Right lobe of liver (tissue), 6 donors: ENCODE data around the gene NFXL1. TPM values are rescaled to one million over a fixed set of nuclear protein-coding genes. Genes with fewer than 3 reads are reported as not detected.

Source experiments
- ATAC-seq, 4 donors: fragments of 200-7000 bp; cut with Tn5 transposase; one replicate each; pipeline ENCODE4 v1.9.1; 2020; ENCODE audit warnings: mild to moderate bottlenecking in 4 of 4, moderate library complexity in 4 of 4
- DNase-seq, 3 donors: peaks; one replicate each; pipeline ENCODE4 v3.0.0-alpha.2; 2020
- H3K27ac ChIP-seq, 3 donors: fragments of 200-600 bp; one replicate each; pipeline ENCODE4 v1.8.0; 2022
- H3K27me3 ChIP-seq, 2 donors: fragments of 200-600 bp; one replicate each; pipeline ENCODE4 v1.8.0; 2022
- H3K36me3 ChIP-seq, 4 donors: fragments of 200-600 bp; sonication (generic) in 1 of 4; one replicate each; pipeline versions ENCODE4 v1.5.1 to v1.8.0; 2017 to 2022; ENCODE audit warnings: control low read depth in 1 of 4
- H3K4me1 ChIP-seq, 4 donors: fragments of 200-600 bp; sonication (generic) in 1 of 4; one replicate each; pipeline versions ENCODE4 v1.5.1 to v1.8.0; 2017 to 2022; ENCODE audit warnings: control low read depth in 1 of 4
- H3K4me3 ChIP-seq, 3 donors: fragments of 200-600 bp; one replicate each; pipeline ENCODE4 v1.8.0; 2022
- H3K9me3 ChIP-seq, 4 donors: fragments of 200-600 bp; sonication (generic) in 1 of 4; one replicate each; pipeline versions ENCODE4 v1.5.1 to v1.8.0; 2017 to 2022; ENCODE audit warnings: control low read depth in 1 of 4
- POLR2A ChIP-seq: fragments of 450-650 bp; IDR thresholded peaks from one replicate; pipeline ENCODE4 v1.6.1; 2017; ENCODE audit warnings: antibody characterized with exemption, mild to moderate bottlenecking
- WGBS: methylation state at CpG from one replicate; pipeline ENCODE4 v1.1.6; 2018; ENCODE audit warnings: low coverage, low lambda C conversion rate; ENCODE audit not compliant: insufficient coverage; ENCODE audit errors: missing lambda C conversion rate; 5-methylcytosine and 5-hydroxymethylcytosine counted together
- intact Hi-C, 2 donors: fragments of 100-400 bp; cut with DNase I; formaldehyde crosslinking; loops; one replicate each; pipeline versions ENCODE4 v1.11.2 to v1.14.1; 2022
- total RNA-seq, 6 experiments: library from RNA; depleted of rRNA in 2 of 6; stranded (reverse); fragments of >200 nt in 2 of 6; fragmentation: NEBNext Ultra II Directional in 3 of 6; extraction: Animal tissue kit (Norgen Biotek cat#: 25700) in 3 of 6; gene quantifications; one replicate each; pipeline versions ENCODE4 v1.1.0 to v1.2.4, GENCODE V29; 2016 to 2023
- TF ChIP-seq, protein P1 (sequence below), 4 donors: fragments of 200-600 bp in 3 of 4; fragments of 450-650 bp in 1 of 4; IDR thresholded peaks; one replicate each; pipeline versions ENCODE4 v1.5.1 to v1.8.0; 2016 to 2022; ENCODE audit warnings: antibody characterized with exemption in 4 of 4, mild to moderate bottlenecking in 2 of 4
- donor health status: DM: no; HTN: yes; CAD: no.
- donor health status: DM: no; HTN: no; CAD: no.
- donor health status: DM: no; HTN: no; CAD: no.
- donor health status: DM: no; HTN: yes; CAD: no.
- donor health status: DM: no; HTN: yes; CAD: no.

The NFXL1 gene
- total RNA-seq, 6 experiments from 2014 or later: 4.9 to 11.0 (median 7.9) TPM

DNA sequence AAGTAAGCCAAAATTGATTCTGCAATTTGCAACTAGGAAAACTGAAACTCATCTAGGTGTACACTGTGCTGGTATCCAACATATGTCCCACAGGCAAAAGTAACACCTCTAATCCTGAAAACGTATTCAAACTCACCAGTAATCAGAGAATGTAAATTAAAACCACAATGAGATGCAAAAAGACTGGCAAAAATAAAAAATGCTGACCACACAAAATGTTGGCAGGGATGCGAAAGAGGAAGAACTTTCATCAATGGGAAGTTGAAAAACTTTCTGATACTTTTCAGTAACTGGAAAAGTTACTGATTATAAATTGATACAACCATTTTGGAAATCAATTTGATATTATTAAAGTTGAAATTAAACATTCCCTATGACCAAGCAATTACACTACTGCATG, 56.4 kb downstream of the NFXL1 start:
- Histone ChIP-seq H3K27me3 (no peaks in the 10 kb centered on the region), H3K27ac (no peak overlapping the region), H3K9me3 (no peaks in the 10 kb centered on the region), H3K4me3 (no peak overlapping the region), H3K36me3 (peaks cover 0 to 3% (median 0%) of the 10 kb centered on the region in 4 donors), H3K4me1 (no peaks in the 10 kb centered on the region)
- intact Hi-C loops: no loop called here
- 50% methylated on average over 2 of the region's 2 CpGs for WGBS
- TF ChIP-seq, protein P1, sequence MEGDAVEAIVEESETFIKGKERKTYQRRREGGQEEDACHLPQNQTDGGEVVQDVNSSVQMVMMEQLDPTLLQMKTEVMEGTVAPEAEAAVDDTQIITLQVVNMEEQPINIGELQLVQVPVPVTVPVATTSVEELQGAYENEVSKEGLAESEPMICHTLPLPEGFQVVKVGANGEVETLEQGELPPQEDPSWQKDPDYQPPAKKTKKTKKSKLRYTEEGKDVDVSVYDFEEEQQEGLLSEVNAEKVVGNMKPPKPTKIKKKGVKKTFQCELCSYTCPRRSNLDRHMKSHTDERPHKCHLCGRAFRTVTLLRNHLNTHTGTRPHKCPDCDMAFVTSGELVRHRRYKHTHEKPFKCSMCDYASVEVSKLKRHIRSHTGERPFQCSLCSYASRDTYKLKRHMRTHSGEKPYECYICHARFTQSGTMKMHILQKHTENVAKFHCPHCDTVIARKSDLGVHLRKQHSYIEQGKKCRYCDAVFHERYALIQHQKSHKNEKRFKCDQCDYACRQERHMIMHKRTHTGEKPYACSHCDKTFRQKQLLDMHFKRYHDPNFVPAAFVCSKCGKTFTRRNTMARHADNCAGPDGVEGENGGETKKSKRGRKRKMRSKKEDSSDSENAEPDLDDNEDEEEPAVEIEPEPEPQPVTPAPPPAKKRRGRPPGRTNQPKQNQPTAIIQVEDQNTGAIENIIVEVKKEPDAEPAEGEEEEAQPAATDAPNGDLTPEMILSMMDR (IDR thresholded peaks at IDR 0.05): no peak
- TF ChIP-seq POLR2A: no peak
- DNase-seq (no peak), ATAC-seq (no peak)

DNA sequence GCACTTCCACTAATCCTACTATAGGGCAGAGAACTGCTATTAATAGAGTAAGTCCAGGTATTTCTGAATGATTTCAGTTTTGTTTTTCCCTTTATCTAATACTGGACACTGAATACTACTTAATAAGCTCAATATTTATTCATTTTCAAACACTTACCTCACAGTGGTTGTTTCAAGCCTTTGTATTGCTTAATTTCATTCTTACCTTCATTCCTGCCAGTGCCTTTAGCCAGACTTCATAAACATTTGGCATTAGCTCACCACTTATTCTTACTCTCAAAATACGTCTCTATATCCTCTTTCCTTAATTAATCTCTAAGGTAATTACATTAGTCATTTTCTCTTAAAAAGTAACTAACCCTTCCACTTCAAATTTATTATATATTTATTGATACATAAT, 57.7 kb downstream of the NFXL1 start:
- DNase-seq (no peak), ATAC-seq (no peak)
- Histone ChIP-seq H3K9me3 (no peaks in the 10 kb centered on the region), H3K27me3 (no peaks in the 10 kb centered on the region), H3K4me3 (no peak overlapping the region), H3K36me3 (peaks cover 0 to 4% (median 0%) of the 10 kb centered on the region in 4 donors), H3K4me1 (no peaks in the 10 kb centered on the region), H3K27ac (no peak overlapping the region)
- intact Hi-C loops: no loop called here
- TF ChIP-seq POLR2A: no peak
- TF ChIP-seq, protein P1 (IDR thresholded peaks at IDR 0.05): no peak
- WGBS: 94% methylated on average over 1 of the region's 1 CpG

DNA sequence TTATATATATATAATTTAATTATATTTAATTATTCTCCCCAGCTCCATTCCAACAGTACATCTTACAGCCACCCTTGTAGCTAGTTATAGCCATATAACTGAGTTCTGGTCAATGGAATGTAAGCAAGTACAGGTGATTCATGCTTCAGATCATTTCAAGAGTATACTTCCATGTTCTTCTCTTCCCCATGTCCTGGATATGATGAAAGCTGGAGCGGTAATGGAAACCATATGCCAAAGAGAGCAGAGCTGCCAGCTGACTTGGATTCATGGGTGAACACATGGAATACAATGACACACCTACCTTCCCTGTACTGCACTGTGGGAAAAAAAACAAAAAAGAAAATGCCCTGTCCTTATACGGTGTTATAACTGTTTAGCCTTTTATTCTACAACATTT, 59.0 kb downstream of the NFXL1 start:
- H3K9me3 ChIP-seq: no peaks in the 10 kb centered on the region
- no peaks in the 10 kb centered on the region for H3K4me1 ChIP-seq
- TF ChIP-seq, protein P1 (IDR thresholded peaks at IDR 0.05): no peak
- TF ChIP-seq POLR2A: no peak
- H3K4me3 ChIP-seq: no peak overlapping the region
- no peaks in the 10 kb centered on the region for H3K27me3 ChIP-seq
- intact Hi-C loops: no loop called here
- WGBS: 95% methylated on average over 2 of the region's 2 CpGs
- no peak for DNase-seq
- no peak overlapping the region for H3K27ac ChIP-seq
- ATAC-seq: no peak
- H3K36me3 ChIP-seq: peaks cover 0 to 5% (median 2%) of the 10 kb centered on the region in 4 donors

DNA sequence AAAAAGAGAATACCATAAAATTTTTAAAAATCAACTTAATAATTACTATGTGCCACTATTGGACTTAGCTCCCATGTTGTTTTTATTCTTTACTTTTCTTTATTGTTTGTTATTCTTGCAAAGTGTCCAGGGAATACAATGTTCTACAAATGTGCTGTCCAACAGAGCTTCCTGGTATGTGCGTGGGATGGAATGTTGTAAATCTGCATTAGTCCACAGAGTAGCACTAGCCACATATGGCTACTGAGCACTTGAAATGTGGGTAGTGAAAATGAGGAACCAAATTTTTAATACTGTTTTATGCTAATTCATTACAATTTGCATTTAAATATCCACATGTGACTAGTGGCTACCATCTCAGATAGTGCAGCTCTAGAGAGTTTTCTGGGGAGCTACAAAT, 62.2 kb downstream of the NFXL1 start:
- H3K9me3 ChIP-seq: no peaks in the 10 kb centered on the region
- H3K27ac ChIP-seq: no peak overlapping the region
- no peak for ATAC-seq
- TF ChIP-seq POLR2A: no peak
- TF ChIP-seq, protein P1 (IDR thresholded peaks at IDR 0.05): no peak
- H3K27me3 ChIP-seq: no peaks in the 10 kb centered on the region
- H3K4me1 ChIP-seq: no peaks in the 10 kb centered on the region
- intact Hi-C loops: no loop called here
- 91% methylated on average over 1 of the region's 1 CpG for WGBS
- no peak overlapping the region for H3K4me3 ChIP-seq
- DNase-seq: no peak
- peaks cover 0 to 5% (median 3%) of the 10 kb centered on the region in 4 donors for H3K36me3 ChIP-seq

DNA sequence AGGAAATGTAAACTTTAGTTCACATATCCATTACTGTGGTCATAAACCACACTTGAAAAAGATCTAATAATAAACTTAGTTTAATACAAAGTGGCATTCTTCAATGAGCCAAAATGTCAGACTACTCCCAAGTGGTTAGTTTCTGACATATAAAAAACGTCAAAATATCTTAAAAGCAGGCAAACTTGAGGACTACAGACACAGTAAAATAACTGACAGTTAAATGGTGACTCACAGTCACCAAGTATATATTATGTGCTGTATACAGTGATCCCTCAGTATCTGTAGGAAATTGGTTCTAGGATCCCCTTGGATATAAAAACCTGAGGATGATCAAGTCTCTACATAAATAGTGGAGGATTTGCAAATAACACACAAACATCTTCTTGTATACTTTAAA, 64.9 kb downstream of the NFXL1 start:
- DNase-seq (no peak), ATAC-seq (no peak)
- intact Hi-C loops: no loop called here
- H3K4me3 ChIP-seq: no peak overlapping the region
- H3K9me3 ChIP-seq: no peaks in the 10 kb centered on the region
- no peaks in the 10 kb centered on the region for H3K4me1 ChIP-seq
- WGBS: 80% methylated on average over 1 of the region's 1 CpG
- TF ChIP-seq POLR2A: no peak
- TF ChIP-seq, protein P1 (IDR thresholded peaks at IDR 0.05): no peak
- H3K27ac ChIP-seq: no peak overlapping the region
- H3K36me3 ChIP-seq: peaks cover 0 to 6% (median 3%) of the 10 kb centered on the region in 4 donors
- no peaks in the 10 kb centered on the region for H3K27me3 ChIP-seq
